ENCODE data around the gene POLR3C. TPM values are rescaled to one million over a fixed set of nuclear protein-coding genes. Genes with fewer than 3 reads are reported as not detected.

Gene POLR3C
- total RNA-seq, 1 donor from 2014 or later = 43.4 TPM

DNA sequence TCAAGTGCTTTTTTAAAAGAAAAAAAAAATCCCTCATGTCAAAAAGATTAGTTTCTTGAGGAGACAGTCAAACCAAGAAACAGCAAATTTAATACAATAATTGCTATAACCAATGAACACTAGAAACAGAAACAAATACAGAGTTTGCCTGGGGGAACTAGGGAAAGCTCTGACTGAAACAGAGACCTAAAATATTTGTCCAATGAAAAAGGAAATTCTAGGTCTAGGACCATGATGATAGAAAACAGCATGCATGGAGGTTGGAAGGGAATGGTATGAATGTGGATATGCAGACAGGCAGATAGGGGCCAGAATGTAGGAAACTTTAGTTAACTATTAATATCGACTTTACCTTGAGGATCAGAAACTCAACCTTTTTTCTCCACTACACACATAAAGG is 31.5 kb upstream of the POLR3C start:
- Mint-ChIP-seq H3K4me1 (ENCODE audit: low read depth, unreplicated experiment) (no peaks in the 10 kb centered on the region), H3K4me3 (ENCODE audit: unreplicated experiment) (no peak overlapping the region), H3K9me3 (ENCODE audit: unreplicated experiment) (peaks cover 5% of the 10 kb centered on the region), H3K27me3 (ENCODE audit: unreplicated experiment) (peaks cover 3% of the 10 kb centered on the region), H3K27ac (ENCODE audit: unreplicated experiment) (no peak overlapping the region), H3K36me3 (ENCODE audit: unreplicated experiment) (peaks cover 8% of the 10 kb centered on the region)
- TF ChIP-seq CTCF (IDR thresholded peaks at IDR 0.05; ENCODE audit: partially characterized antibody, unreplicated experiment) = no peak
- DNase-seq = no peak

GRCh38 chr1:145795257-145795881 is 28.6 kb upstream of the POLR3C start:
- H3K4me3 Mint-ChIP-seq (ENCODE audit: unreplicated experiment) = no peak overlapping the region
- peaks cover 12% of the 10 kb centered on the region for H3K36me3 Mint-ChIP-seq (ENCODE audit: unreplicated experiment)
- no peak overlapping the region for H3K27ac Mint-ChIP-seq (ENCODE audit: unreplicated experiment)
- no peaks in the 10 kb centered on the region for H3K4me1 Mint-ChIP-seq (ENCODE audit: low read depth, unreplicated experiment)
- no peak for DNase-seq
- peaks cover 5% of the 10 kb centered on the region for H3K9me3 Mint-ChIP-seq (ENCODE audit: unreplicated experiment)
- H3K27me3 Mint-ChIP-seq (ENCODE audit: unreplicated experiment) = peaks cover 3% of the 10 kb centered on the region
- no peak for TF ChIP-seq CTCF (IDR thresholded peaks at IDR 0.05; ENCODE audit: partially characterized antibody, unreplicated experiment)

- Mint-ChIP-seq H3K27ac (ENCODE audit: unreplicated experiment) (no peak overlapping the region), H3K4me3 (ENCODE audit: unreplicated experiment) (no peak overlapping the region), H3K4me1 (ENCODE audit: low read depth, unreplicated experiment) (no peaks in the 10 kb centered on the region), H3K9me3 (ENCODE audit: unreplicated experiment) (peaks cover 5% of the 10 kb centered on the region), H3K36me3 (ENCODE audit: unreplicated experiment) (peaks cover 12% of the 10 kb centered on the region), H3K27me3 (ENCODE audit: unreplicated experiment) (peaks cover 3% of the 10 kb centered on the region)
- TF ChIP-seq CTCF (IDR thresholded peaks at IDR 0.05; ENCODE audit: partially characterized antibody, unreplicated experiment) = no peak
- no peak for DNase-seq
Observed at GRCh38 chr1:145796753-145797152, 27.2 kb upstream of the POLR3C start.

GRCh38 chr1:145799806-145800205 is 24.2 kb upstream of the POLR3C start:
- no peak overlapping the region for H3K27ac Mint-ChIP-seq (ENCODE audit: unreplicated experiment)
- H3K4me3 Mint-ChIP-seq (ENCODE audit: unreplicated experiment) = no peak overlapping the region
- H3K4me1 Mint-ChIP-seq (ENCODE audit: low read depth, unreplicated experiment) = no peaks in the 10 kb centered on the region
- TF ChIP-seq CTCF (IDR thresholded peaks at IDR 0.05; ENCODE audit: partially characterized antibody, unreplicated experiment) = no peak
- DNase-seq = no peak
- peaks cover 3% of the 10 kb centered on the region for H3K27me3 Mint-ChIP-seq (ENCODE audit: unreplicated experiment)
- H3K9me3 Mint-ChIP-seq (ENCODE audit: unreplicated experiment) = peaks cover 5% of the 10 kb centered on the region
- H3K36me3 Mint-ChIP-seq (ENCODE audit: unreplicated experiment) = peaks cover 12% of the 10 kb centered on the region

- Mint-ChIP-seq H3K27me3 (ENCODE audit: unreplicated experiment) (peaks cover 2% of the 10 kb centered on the region), H3K9me3 (ENCODE audit: unreplicated experiment) (peaks cover 2% of the 10 kb centered on the region), H3K4me3 (ENCODE audit: unreplicated experiment) (no peak overlapping the region), H3K4me1 (ENCODE audit: low read depth, unreplicated experiment) (no peaks in the 10 kb centered on the region), H3K36me3 (ENCODE audit: unreplicated experiment) (peaks cover 4% of the 10 kb centered on the region), H3K27ac (ENCODE audit: unreplicated experiment) (no peak overlapping the region)
- DNase-seq = no peak
- no peak for TF ChIP-seq CTCF (IDR thresholded peaks at IDR 0.05; ENCODE audit: partially characterized antibody, unreplicated experiment)
Observed at GRCh38 chr1:145804235-145805045, 19.6 kb upstream of the POLR3C start.

Data from glutamatergic neuron (in vitro differentiated cells).